LNCaP clone FGC (cell line): Measurements from ENCODE around the gene TPD52L2.
A peak's percentile ranks its signal among the peaks of the same experiment; 100 is the strongest.

Experiments
- DNase-seq: peaks from one replicate; pipeline ENCODE4 v3.0.0-alpha.2; 2011; ENCODE audit warnings: low read depth
- H3K4me3 ChIP-seq: 2 replicates; pipeline ENCODE4 v1.5.1; 2011; ENCODE audit warnings: mild to moderate bottlenecking, low read depth, low read length, control low read depth
- TF ChIP-seq, protein P1 (sequence below): IDR thresholded peaks from 2 replicates; pipeline ENCODE4 v1.5.1; 2012; ENCODE audit warnings: mild to moderate bottlenecking; ENCODE audit not compliant: control insufficient read depth, insufficient read depth; ENCODE audit errors: extremely low read depth

TPD52L2 gene

GRCh38 chr20:63898882-63899558, 34.0 kb downstream of the TPD52L2 start:
- no peak overlapping the region for H3K4me3 ChIP-seq
- TF ChIP-seq, protein P1, sequence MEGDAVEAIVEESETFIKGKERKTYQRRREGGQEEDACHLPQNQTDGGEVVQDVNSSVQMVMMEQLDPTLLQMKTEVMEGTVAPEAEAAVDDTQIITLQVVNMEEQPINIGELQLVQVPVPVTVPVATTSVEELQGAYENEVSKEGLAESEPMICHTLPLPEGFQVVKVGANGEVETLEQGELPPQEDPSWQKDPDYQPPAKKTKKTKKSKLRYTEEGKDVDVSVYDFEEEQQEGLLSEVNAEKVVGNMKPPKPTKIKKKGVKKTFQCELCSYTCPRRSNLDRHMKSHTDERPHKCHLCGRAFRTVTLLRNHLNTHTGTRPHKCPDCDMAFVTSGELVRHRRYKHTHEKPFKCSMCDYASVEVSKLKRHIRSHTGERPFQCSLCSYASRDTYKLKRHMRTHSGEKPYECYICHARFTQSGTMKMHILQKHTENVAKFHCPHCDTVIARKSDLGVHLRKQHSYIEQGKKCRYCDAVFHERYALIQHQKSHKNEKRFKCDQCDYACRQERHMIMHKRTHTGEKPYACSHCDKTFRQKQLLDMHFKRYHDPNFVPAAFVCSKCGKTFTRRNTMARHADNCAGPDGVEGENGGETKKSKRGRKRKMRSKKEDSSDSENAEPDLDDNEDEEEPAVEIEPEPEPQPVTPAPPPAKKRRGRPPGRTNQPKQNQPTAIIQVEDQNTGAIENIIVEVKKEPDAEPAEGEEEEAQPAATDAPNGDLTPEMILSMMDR: no peak
- DNase-seq: no peak

GRCh38 chr20:63900413-63900812, 35.3 kb downstream of the TPD52L2 start:
- TF ChIP-seq, protein P1: no peak

GRCh38 chr20:63903796-63904561, 38.9 kb downstream of the TPD52L2 start:
- DNase-seq: no peak
- TF ChIP-seq, protein P1: no peak

More at GRCh38 chr20:63900413-63900812, 35.3 kb downstream of the TPD52L2 start:
- no peak overlapping the region for H3K4me3 ChIP-seq
- DNase-seq: no peak

GRCh38 chr20:63908008-63908682, 43.1 kb downstream of the TPD52L2 start:
- DNase-seq: no peak
- TF ChIP-seq, protein P1: no peak
- no peak overlapping the region for H3K4me3 ChIP-seq

More at GRCh38 chr20:63903796-63904561, 38.9 kb downstream of the TPD52L2 start:
- no peak overlapping the region for H3K4me3 ChIP-seq

GRCh38 chr20:63911176-63911575, 46.1 kb downstream of the TPD52L2 start:
- TF ChIP-seq, protein P1: no peak
- DNase-seq: peak; percentile 22
- H3K4me3 ChIP-seq: no peak overlapping the region

- H3K4me3 ChIP-seq: no peak overlapping the region
- DNase-seq: no peak
- TF ChIP-seq, protein P1: no peak
Measured at GRCh38 chr20:63913768-63914167, 48.7 kb downstream of the TPD52L2 start.
